HG03442 (cell line): ENCODE results near the gene HRCT1.
"Not testable (repeated sequence)": the region's sequence is repeated elsewhere in the genome, so short reads cannot be mapped to it uniquely, and the experiment has no call there.

Source experiments
- ATAC-seq: cut with Tn5 transposase; IDR thresholded peaks from one replicate; pipeline ENCODE4 v1.9.1; 2021; ENCODE audit warnings: mild to moderate bottlenecking, moderate library complexity; ENCODE audit not compliant: unreplicated experiment

HRCT1 gene

GRCh38 chr9:35915681-35916294 lies 9.8 kb downstream of the HRCT1 start:
- no peak for ATAC-seq

GRCh38 chr9:35917261-35917660 lies 11.3 kb downstream of the HRCT1 start:
- ATAC-seq = no peak

GRCh38 chr9:35918780-35919179 lies 12.8 kb downstream of the HRCT1 start:
- ATAC-seq = no peak

- no peak for ATAC-seq
These were observed 13.4 kb downstream of the HRCT1 start for GRCh38 chr9:35919212-35920008.

- no peak for ATAC-seq
These were observed 14.1 kb downstream of the HRCT1 start for GRCh38 chr9:35920051-35920620.

- ATAC-seq = no peak
These were observed 17.6 kb downstream of the HRCT1 start for GRCh38 chr9:35923598-35923926.

DNA sequence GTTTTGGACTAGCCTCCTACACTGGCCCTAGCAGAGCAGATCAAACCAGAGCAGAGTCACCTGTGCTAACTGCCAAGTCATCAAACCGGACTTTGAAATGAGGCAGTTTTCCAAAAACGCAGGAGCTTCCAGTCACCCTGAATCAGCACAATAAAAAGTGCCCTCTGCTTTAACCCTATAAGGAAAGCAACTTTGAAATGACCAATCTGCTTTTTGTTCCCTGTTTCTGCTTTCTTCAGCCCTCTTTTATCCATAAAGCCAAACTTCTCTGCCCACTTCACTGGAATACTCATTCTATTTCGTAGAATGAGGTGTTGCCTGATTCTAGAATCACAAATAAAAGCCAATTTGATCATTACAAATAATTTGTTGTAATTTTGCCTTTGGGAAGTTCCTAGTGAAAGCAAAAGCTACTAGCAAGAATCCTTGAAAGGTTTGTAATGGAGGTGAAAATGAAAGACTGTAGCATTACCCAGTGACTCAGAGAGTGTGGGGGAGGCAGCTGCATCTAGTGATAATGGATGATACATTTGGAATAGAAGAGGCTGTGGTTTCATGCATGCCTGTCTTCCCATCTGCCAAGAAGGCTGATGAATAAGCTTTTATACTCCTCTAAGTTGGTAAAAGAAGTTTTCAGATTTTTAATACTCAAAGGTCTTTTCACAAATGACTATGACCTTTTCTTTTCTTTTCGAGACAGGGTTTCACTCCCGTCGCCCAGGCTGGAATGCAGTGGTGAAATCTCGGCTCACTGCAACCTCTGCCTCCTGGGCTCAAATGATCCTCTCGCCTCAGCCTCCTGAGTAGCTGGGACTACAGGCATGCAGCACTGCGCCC lies 18.1 kb downstream of the HRCT1 start:
- no peak for ATAC-seq

- ATAC-seq = no peak
These were observed 22.8 kb downstream of the HRCT1 start for GRCh38 chr9:35928591-35929452.

DNA sequence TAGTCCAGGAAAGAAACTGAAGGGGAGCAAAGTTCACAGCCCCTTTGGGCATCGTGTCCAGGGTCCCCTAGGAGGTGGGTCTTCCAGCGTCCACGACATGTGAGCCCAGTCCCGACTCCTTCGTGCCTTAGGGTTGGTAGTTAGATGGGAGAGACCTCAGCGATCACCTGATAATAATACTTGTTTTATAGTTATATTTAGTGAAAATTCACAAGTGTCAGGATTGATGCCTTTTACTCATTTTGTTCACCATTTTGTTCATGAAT lies 23.4 kb downstream of the HRCT1 start:
- no peak for ATAC-seq

GRCh38 chr9:35930521-35930920 lies 24.5 kb downstream of the HRCT1 start:
- ATAC-seq = no peak

DNA sequence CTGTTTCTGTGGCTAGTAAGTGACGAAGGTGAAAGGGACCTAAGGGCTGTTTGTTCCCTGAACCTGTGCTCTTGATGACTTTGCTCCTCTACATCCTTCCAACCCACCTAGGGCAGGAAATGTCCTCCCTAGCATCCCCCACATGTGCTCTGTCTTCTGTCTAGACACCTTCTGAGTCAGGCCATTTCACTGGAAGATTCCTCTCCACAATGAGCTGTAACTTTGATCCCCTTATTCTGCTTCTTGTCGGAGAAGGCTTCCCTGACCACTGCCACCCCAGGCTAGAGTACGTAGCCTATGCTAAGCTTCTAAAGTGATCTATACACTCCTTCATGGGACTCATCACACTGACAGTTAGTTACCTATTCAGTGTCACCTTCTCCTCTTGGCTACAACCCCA lies 25.0 kb downstream of the HRCT1 start:
- ATAC-seq = no peak

DNA sequence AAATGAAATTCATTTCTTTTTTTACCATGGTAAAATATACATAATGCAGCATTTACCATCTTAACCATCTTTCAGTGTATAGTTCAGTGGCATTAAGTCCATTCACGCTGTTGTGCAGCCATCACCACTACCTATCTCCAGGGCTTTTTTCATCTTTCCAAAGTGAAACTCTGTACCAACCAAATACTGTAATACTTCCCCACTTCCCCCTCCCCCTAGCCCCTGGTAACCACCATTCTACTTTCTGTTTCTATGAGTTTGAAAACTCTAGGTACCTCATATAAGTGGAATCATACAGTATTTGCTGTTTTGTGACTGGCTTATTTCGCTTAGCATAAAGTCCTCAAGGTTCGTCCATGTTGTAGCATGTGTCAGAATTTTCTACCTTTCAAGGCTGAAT lies 26.7 kb downstream of the HRCT1 start:
- ATAC-seq = no peak

- no peak for ATAC-seq
These were observed 27.6 kb downstream of the HRCT1 start for GRCh38 chr9:35933550-35934067.

- ATAC-seq = not testable (repeated sequence)
These were observed 28.1 kb downstream of the HRCT1 start for GRCh38 chr9:35934069-35934468.

GRCh38 chr9:35935261-35935660 lies 29.3 kb downstream of the HRCT1 start:
- ATAC-seq = no peak

GRCh38 chr9:35935755-35936509 lies 29.9 kb downstream of the HRCT1 start:
- ATAC-seq = no peak

- no peak for ATAC-seq
These were observed 31.2 kb downstream of the HRCT1 start for GRCh38 chr9:35937227-35937626.

DNA sequence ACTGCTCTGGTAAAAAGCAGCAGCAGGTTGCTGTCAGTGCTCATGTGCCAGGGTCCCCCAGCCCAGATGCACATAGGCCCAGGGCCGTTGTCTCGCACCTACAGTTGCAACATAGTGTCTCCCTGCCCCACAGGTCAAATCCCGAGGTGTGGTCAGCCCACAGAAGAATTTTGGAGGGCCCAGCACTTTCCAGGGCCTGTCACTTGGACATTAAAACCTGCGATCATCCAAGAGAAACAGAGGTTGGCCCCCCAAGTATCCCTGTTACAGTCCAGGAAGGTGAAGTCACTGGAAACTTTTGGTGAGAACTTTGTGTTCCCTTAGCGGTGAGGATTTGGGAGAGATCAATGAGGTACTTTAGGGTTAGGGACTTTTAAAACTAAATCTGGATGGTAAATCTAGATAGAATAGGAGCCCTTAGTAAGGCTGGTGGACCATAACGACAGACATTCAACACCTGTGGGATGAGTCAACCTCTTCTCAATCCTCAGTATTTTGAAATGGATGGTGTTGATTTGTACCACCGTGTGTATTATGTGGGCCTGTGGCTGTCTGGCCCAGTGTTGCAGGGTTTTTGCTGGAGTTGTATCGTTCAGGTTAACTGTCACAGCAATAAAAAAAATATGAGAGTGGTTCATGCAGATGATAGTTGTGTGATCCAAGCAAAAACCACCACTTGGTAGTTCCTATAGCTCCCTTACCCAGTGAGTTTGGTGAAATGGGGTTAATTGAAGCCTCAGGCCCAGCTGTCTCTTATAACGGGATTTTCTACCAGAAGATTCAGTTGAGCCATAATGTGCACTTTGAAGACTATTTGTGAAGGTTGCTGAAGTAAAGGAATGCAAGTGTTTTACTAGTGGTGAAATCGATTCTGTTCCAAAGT lies 32.7 kb downstream of the HRCT1 start:
- ATAC-seq = no peak

DNA sequence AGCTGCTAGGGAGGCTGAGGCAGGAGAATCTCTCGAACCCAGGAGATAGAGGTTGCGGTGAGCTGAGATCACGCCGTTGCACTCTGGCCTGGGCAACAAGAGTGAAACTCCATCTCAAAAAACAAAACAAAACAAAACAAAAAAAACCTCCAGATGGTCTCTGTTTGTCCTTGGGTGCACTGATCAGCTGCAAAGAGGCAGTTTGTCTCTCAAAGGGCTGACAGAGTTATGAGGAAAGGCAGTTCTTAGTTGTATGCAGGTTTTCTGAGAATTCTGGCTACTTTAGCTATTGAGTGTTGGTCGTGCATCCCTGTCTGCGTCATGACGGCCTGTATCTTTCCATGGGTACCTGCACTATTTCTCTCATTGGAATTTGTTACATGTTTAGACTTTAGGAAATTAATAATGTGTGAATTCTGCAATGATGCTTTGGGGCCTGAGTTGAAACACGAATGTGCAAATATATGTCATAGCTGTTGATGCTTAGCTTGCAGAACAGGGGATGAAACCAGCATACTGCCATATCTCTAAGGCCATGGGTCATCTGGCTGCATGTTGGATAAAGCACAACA lies 33.8 kb downstream of the HRCT1 start:
- ATAC-seq = no peak
